Measurements from ENCODE around the gene SFRP5.

SFRP5 gene

GRCh38 chr10:97736902-97737769 lies 34.7 kb downstream of the SFRP5 start, which contains the start of gene ZFYVE27:
TSS of gene ZFYVE27 (plus strand) at chr10:97737128. CDS start at chr10:97738478, 1,350 bp downstream.
- Mint-ChIP-seq H3K36me3 (ENCODE audit: low read depth) (peaks cover 36% of the 10 kb centered on the region), H3K4me1 (peaks cover 39% of the 10 kb centered on the region), H3K9me3 (peaks cover 15% of the 10 kb centered on the region), H3K27ac (peak within 1 kb of the TSS; percentile 98), H3K27me3 (ENCODE audit: low read depth, poor library complexity) (peaks cover 30% of the 10 kb centered on the region), H3K4me3 (peak within 1 kb of the TSS; percentile 91)
- DNase-seq: peak; percentile 98
- TF ChIP-seq CTCF (IDR thresholded peaks at IDR 0.05): no peak

GRCh38 chr10:97736403-97736901 lies 35.3 kb downstream of the SFRP5 start:
- H3K4me1 Mint-ChIP-seq: peaks cover 36% of the 10 kb centered on the region
- no peak for DNase-seq
- peaks cover 15% of the 10 kb centered on the region for H3K9me3 Mint-ChIP-seq
- H3K27me3 Mint-ChIP-seq (ENCODE audit: low read depth, poor library complexity): peaks cover 30% of the 10 kb centered on the region
- H3K27ac Mint-ChIP-seq: no peak overlapping the region
- peak overlapping the region; percentile 91 for H3K4me3 Mint-ChIP-seq
- H3K36me3 Mint-ChIP-seq (ENCODE audit: low read depth): peaks cover 29% of the 10 kb centered on the region
- no peak for TF ChIP-seq CTCF (IDR thresholded peaks at IDR 0.05)

GRCh38 chr10:97734021-97734420 lies 37.8 kb downstream of the SFRP5 start:
- TF ChIP-seq CTCF (IDR thresholded peaks at IDR 0.05): no peak
- Mint-ChIP-seq H3K27me3 (ENCODE audit: low read depth, poor library complexity) (peaks cover 34% of the 10 kb centered on the region), H3K4me1 (peaks cover 13% of the 10 kb centered on the region), H3K36me3 (ENCODE audit: low read depth) (peaks cover 9% of the 10 kb centered on the region), H3K27ac (no peak overlapping the region), H3K9me3 (peaks cover 18% of the 10 kb centered on the region), H3K4me3 (no peak overlapping the region)
- no peak for DNase-seq

- Mint-ChIP-seq H3K27me3 (ENCODE audit: low read depth, poor library complexity) (peaks cover 34% of the 10 kb centered on the region), H3K4me3 (no peak overlapping the region), H3K27ac (no peak overlapping the region), H3K4me1 (peaks cover 9% of the 10 kb centered on the region), H3K9me3 (peaks cover 19% of the 10 kb centered on the region), H3K36me3 (ENCODE audit: low read depth) (peaks cover 9% of the 10 kb centered on the region)
- no peak for DNase-seq
- TF ChIP-seq CTCF (IDR thresholded peaks at IDR 0.05): no peak
Measured at GRCh38 chr10:97733256-97733655, 38.5 kb downstream of the SFRP5 start.

GRCh38 chr10:97732052-97732359 lies 39.8 kb downstream of the SFRP5 start:
- no peak overlapping the region for H3K4me3 Mint-ChIP-seq
- no peak overlapping the region for H3K27ac Mint-ChIP-seq
- no peaks in the 10 kb centered on the region for H3K4me1 Mint-ChIP-seq
- peaks cover 33% of the 10 kb centered on the region for H3K27me3 Mint-ChIP-seq (ENCODE audit: low read depth, poor library complexity)
- DNase-seq: no peak
- peaks cover 19% of the 10 kb centered on the region for H3K9me3 Mint-ChIP-seq
- TF ChIP-seq CTCF (IDR thresholded peaks at IDR 0.05): no peak
- H3K36me3 Mint-ChIP-seq (ENCODE audit: low read depth): peaks cover 9% of the 10 kb centered on the region

Data from nephron progenitor cell (in vitro differentiated cells).